ENCODE data around the gene SLC26A8.
"Not testable (repeated sequence)": the region's sequence is repeated elsewhere in the genome, so short reads cannot be mapped to it uniquely, and the experiment has no call there.

Gene SLC26A8

DNA sequence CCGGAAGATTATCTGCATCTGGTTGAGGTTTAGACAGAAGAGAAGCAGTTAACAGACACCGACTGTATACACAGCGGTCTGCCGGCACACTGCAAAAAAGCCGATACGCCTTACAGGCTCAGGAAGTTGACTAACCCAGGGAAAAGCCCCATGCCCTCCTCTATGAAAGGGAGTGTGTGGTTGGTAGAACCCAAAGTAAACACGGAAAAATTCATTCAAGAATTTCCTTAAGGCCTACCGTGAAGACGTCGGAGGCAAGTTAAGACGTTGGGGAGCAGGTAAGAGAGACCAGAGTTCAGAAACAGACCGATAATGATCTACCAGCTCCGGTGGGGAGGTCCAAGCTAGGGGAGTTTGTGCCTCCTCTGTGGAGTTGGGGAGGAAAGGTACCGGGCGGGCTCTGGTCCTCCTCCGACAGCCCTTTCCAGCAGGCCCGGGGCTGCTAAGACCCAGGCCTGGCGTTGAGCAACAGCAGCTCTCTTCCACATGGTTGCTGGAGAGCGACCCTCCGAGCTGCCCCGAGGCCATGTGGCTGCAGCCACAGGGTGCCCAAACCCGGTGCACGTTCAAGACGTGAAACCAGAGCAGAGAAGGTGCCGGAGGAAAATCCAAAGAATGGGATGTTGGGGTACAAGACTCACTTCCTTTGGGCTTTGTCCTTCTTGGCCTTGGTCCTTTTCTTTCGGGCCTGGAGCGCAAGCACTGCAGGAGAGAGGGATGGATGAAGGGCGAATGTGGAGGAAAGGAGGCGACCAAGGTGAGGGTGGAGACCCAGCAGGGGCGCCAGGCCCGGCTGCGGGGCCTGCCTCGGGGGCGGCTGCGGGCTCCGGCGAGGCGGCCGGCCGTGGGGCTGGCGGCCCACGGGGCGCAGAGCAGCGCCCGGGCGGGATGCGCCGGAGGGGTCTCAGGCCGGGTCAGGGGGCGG, 104.4 kb downstream of the SLC26A8 start:
- Histone ChIP-seq H3K4me3 (ENCODE audit: low read length) (peak overlapping the region; percentile 83), H3K27ac (ENCODE audit: low read length) (no peak overlapping the region), H3K9me3 (ENCODE audit: control insufficient read depth, low read depth, low read length) (no peaks in the 10 kb centered on the region), H3K9ac (ENCODE audit: low read length) (peak overlapping the region; percentile 87), H3K27me3 (ENCODE audit: control insufficient read depth, insufficient read depth, low read length) (no peaks in the 10 kb centered on the region), H3K36me3 (ENCODE audit: control insufficient read depth, low read depth, low read length) (peaks cover 21% of the 10 kb centered on the region), H3K4me1 (ENCODE audit: control insufficient read depth, low read depth, low read length) (peaks cover 16% of the 10 kb centered on the region)

- Histone ChIP-seq H3K9me3 (ENCODE audit: control insufficient read depth, low read depth, low read length) (no peaks in the 10 kb centered on the region), H3K9ac (ENCODE audit: low read length) (peak overlapping the region; percentile 87), H3K4me1 (ENCODE audit: control insufficient read depth, low read depth, low read length) (peaks cover 16% of the 10 kb centered on the region), H3K36me3 (ENCODE audit: control insufficient read depth, low read depth, low read length) (peaks cover 27% of the 10 kb centered on the region), H3K27ac (ENCODE audit: low read length) (no peak overlapping the region), H3K4me3 (ENCODE audit: low read length) (peak overlapping the region; percentile 83), H3K27me3 (ENCODE audit: control insufficient read depth, insufficient read depth, low read length) (no peaks in the 10 kb centered on the region)
Measured at GRCh38 chr6:35919085-35919826, 105.2 kb downstream of the SLC26A8 start.

DNA sequence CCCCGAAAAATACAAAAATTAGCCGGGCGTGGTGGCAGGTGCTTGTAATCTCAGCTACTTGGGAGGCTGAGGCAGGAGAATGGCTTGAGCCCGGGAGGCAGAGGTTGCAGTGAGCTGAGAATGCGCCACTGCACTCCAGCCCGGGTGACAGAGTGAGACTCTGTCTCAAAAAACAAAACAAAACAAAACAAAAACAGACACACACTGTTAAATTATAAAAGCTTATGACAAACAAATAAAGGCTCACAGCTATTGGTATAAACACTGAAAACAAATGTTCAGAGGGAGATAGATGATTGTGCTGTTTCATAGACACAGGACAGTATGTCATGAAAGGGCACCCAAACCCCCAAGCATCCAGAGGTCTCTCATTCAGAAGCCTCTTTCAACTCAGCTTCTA, 107.5 kb downstream of the SLC26A8 start:
- not testable (repeated sequence) for H3K9me3 ChIP-seq (ENCODE audit: control insufficient read depth, low read depth, low read length); H3K27me3 ChIP-seq (ENCODE audit: control insufficient read depth, insufficient read depth, low read length); H3K27ac ChIP-seq (ENCODE audit: low read length); H3K9ac ChIP-seq (ENCODE audit: low read length); H3K4me3 ChIP-seq (ENCODE audit: low read length)
- H3K36me3 ChIP-seq (ENCODE audit: control insufficient read depth, low read depth, low read length), result peaks cover 39% of the 10 kb centered on the region
- H3K4me1 ChIP-seq (ENCODE audit: control insufficient read depth, low read depth, low read length), result peaks cover 16% of the 10 kb centered on the region

GRCh38 chr6:35916056-35916455, 108.4 kb downstream of the SLC26A8 start:
- Histone ChIP-seq H3K36me3 (ENCODE audit: control insufficient read depth, low read depth, low read length) (peaks cover 45% of the 10 kb centered on the region), H3K27ac (ENCODE audit: low read length) (no peak overlapping the region), H3K27me3 (ENCODE audit: control insufficient read depth, insufficient read depth, low read length) (no peaks in the 10 kb centered on the region), H3K4me3 (ENCODE audit: low read length) (no peak overlapping the region), H3K9me3 (ENCODE audit: control insufficient read depth, low read depth, low read length) (peaks cover 2% of the 10 kb centered on the region), H3K9ac (ENCODE audit: low read length) (no peak overlapping the region), H3K4me1 (ENCODE audit: control insufficient read depth, low read depth, low read length) (peaks cover 11% of the 10 kb centered on the region)

DNA sequence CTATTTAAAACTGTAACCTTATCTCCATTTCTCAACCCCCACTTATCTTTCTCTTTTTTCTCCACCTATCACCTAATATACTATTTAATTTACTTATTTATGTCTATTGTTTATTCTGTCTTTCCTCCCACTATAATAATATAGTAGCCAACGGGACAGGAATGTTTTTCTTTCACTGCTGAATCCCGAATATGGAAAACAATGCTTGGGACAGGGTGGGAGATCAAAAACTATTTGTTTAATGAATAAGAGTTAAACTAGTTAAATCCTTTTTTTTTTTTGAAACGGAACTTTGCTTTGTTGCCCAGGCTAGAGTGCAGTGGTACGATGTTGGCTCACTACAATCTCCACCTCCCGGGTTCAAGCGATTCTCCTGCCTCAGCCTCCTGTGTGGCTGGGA, 109.9 kb downstream of the SLC26A8 start:
- H3K4me1 ChIP-seq (ENCODE audit: control insufficient read depth, low read depth, low read length), result peaks cover 9% of the 10 kb centered on the region
- no peak overlapping the region for H3K4me3 ChIP-seq (ENCODE audit: low read length)
- H3K9me3 ChIP-seq (ENCODE audit: control insufficient read depth, low read depth, low read length), result peaks cover 11% of the 10 kb centered on the region
- H3K9ac ChIP-seq (ENCODE audit: low read length), result no peak overlapping the region
- no peaks in the 10 kb centered on the region for H3K27me3 ChIP-seq (ENCODE audit: control insufficient read depth, insufficient read depth, low read length)
- H3K27ac ChIP-seq (ENCODE audit: low read length), result no peak overlapping the region
- H3K36me3 ChIP-seq (ENCODE audit: control insufficient read depth, low read depth, low read length), result peaks cover 58% of the 10 kb centered on the region

DNA sequence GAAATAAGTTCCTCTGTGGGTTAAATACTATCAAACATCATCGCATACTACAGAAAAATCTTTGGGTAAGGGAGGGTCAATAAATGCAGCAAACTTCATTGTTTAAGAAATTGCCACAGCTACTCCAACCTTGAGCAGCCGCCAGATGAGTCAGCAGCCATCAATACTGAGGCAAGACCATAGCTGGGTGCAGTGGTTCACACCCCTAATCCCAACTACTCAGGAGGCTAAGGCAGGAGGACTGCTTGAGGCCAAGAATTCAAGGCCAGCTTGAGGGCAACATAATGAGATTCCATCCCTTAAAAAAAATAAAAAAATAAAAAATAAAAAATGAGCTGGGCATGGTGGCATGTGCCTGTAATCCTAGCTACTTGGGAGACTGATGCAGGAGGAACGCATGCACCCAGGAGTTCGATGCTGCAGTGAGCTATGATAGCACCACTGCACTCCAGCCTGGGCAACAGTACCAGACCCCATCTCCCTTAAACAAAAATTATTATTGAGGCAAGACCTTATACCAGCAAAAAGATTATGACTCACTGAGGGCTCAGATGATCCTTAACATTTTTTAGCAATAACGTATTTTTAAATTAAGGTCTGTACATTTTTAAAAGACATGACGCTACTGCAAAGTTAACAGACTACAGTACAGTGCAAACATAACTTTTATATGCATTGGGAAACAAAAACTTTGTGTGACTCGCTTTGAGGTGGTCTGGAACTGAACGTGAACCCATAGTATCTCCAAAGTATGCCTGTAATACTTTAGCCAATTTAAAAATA, 112.4 kb downstream of the SLC26A8 start:
- Histone ChIP-seq H3K36me3 (ENCODE audit: control insufficient read depth, low read depth, low read length) (peaks cover 62% of the 10 kb centered on the region), H3K27ac (ENCODE audit: low read length) (no peak overlapping the region), H3K4me1 (ENCODE audit: control insufficient read depth, low read depth, low read length) (no peaks in the 10 kb centered on the region), H3K4me3 (ENCODE audit: low read length) (no peak overlapping the region), H3K9me3 (ENCODE audit: control insufficient read depth, low read depth, low read length) (peaks cover 23% of the 10 kb centered on the region), H3K27me3 (ENCODE audit: control insufficient read depth, insufficient read depth, low read length) (no peaks in the 10 kb centered on the region), H3K9ac (ENCODE audit: low read length) (no peak overlapping the region)

GRCh38 chr6:35909571-35909970, 114.9 kb downstream of the SLC26A8 start:
- Histone ChIP-seq H3K36me3 (ENCODE audit: control insufficient read depth, low read depth, low read length) (peaks cover 55% of the 10 kb centered on the region), H3K9me3 (ENCODE audit: control insufficient read depth, low read depth, low read length) (peaks cover 23% of the 10 kb centered on the region)
- not testable (repeated sequence) for H3K27me3 ChIP-seq (ENCODE audit: control insufficient read depth, insufficient read depth, low read length); H3K4me3 ChIP-seq (ENCODE audit: low read length); H3K9ac ChIP-seq (ENCODE audit: low read length); H3K4me1 ChIP-seq (ENCODE audit: control insufficient read depth, low read depth, low read length); H3K27ac ChIP-seq (ENCODE audit: low read length)

GRCh38 chr6:35908753-35909401, 115.6 kb downstream of the SLC26A8 start:
- Histone ChIP-seq H3K36me3 (ENCODE audit: control insufficient read depth, low read depth, low read length) (peaks cover 55% of the 10 kb centered on the region), H3K9me3 (ENCODE audit: control insufficient read depth, low read depth, low read length) (peaks cover 23% of the 10 kb centered on the region)
- not testable (repeated sequence) for H3K9ac ChIP-seq (ENCODE audit: low read length); H3K27me3 ChIP-seq (ENCODE audit: control insufficient read depth, insufficient read depth, low read length); H3K27ac ChIP-seq (ENCODE audit: low read length); H3K4me1 ChIP-seq (ENCODE audit: control insufficient read depth, low read depth, low read length); H3K4me3 ChIP-seq (ENCODE audit: low read length)

GRCh38 chr6:35907750-35908149, 116.7 kb downstream of the SLC26A8 start:
- Histone ChIP-seq H3K9me3 (ENCODE audit: control insufficient read depth, low read depth, low read length) (peaks cover 23% of the 10 kb centered on the region), H3K4me1 (ENCODE audit: control insufficient read depth, low read depth, low read length) (no peaks in the 10 kb centered on the region), H3K9ac (ENCODE audit: low read length) (no peak overlapping the region), H3K36me3 (ENCODE audit: control insufficient read depth, low read depth, low read length) (peaks cover 55% of the 10 kb centered on the region), H3K4me3 (ENCODE audit: low read length) (no peak overlapping the region), H3K27me3 (ENCODE audit: control insufficient read depth, insufficient read depth, low read length) (no peaks in the 10 kb centered on the region), H3K27ac (ENCODE audit: low read length) (no peak overlapping the region)

- Histone ChIP-seq H3K9me3 (ENCODE audit: control insufficient read depth, low read depth, low read length) (peaks cover 23% of the 10 kb centered on the region), H3K4me3 (ENCODE audit: low read length) (no peak overlapping the region), H3K9ac (ENCODE audit: low read length) (no peak overlapping the region), H3K27ac (ENCODE audit: low read length) (no peak overlapping the region), H3K36me3 (ENCODE audit: control insufficient read depth, low read depth, low read length) (peaks cover 49% of the 10 kb centered on the region), H3K27me3 (ENCODE audit: control insufficient read depth, insufficient read depth, low read length) (no peaks in the 10 kb centered on the region), H3K4me1 (ENCODE audit: control insufficient read depth, low read depth, low read length) (no peaks in the 10 kb centered on the region)
Measured at GRCh38 chr6:35906499-35906846, 118.0 kb downstream of the SLC26A8 start.
